Calu3 (cell line): ENCODE results near the gene ZPR1. TPM values are rescaled to one million over a fixed set of nuclear protein-coding genes. Genes with fewer than 3 reads are reported as not detected.

Experiments used
- BruUV-seq: library from RNA; stranded (reverse); fragments of 400-500 nt; replicated peaks from 2 replicates; lab custom pipeline; 2021; lab: Mats Ljungman, UMichigan
- CTCF ChIA-PET: fragments of 300-600 bp; sonication (Branson Sonifier 250); formaldehyde crosslinking; loops from one replicate; lab custom pipeline; 2022; ENCODE audit warnings: antibody characterized with exemption; lab: Charles Lee
- DNase-seq: peaks from one replicate; pipeline ENCODE4 v3.0.0; 2022
- H3K27ac Mint-ChIP-seq: one replicate; pipeline ENCODE4 v1.8.0; 2022; ENCODE audit warnings: mixed read lengths; ENCODE audit not compliant: unreplicated experiment
- H3K27me3 Mint-ChIP-seq: one replicate; pipeline ENCODE4 v1.8.0; 2022; ENCODE audit warnings: mixed read lengths; ENCODE audit not compliant: unreplicated experiment
- H3K36me3 Mint-ChIP-seq: one replicate; pipeline ENCODE4 v1.8.0; 2022; ENCODE audit warnings: mild to moderate bottlenecking, moderate library complexity, mixed read lengths; ENCODE audit not compliant: insufficient read depth, unreplicated experiment
- H3K4me1 Mint-ChIP-seq: one replicate; pipeline ENCODE4 v1.8.0; 2022; ENCODE audit warnings: mild to moderate bottlenecking, low read depth, mixed read lengths; ENCODE audit not compliant: unreplicated experiment
- H3K4me3 Mint-ChIP-seq: one replicate; pipeline ENCODE4 v1.8.0; 2022; ENCODE audit warnings: mild to moderate bottlenecking, low read depth, moderate library complexity, mixed read lengths; ENCODE audit not compliant: unreplicated experiment
- H3K9me3 Mint-ChIP-seq: one replicate; pipeline ENCODE4 v1.8.0; 2022; ENCODE audit warnings: low read depth, mixed read lengths; ENCODE audit not compliant: unreplicated experiment
- CTCF ChIP-seq: fragments of 200-600 bp; IDR thresholded peaks from one replicate; pipeline ENCODE4 v1.8.0; 2022; ENCODE audit warnings: antibody characterized with exemption; ENCODE audit not compliant: unreplicated experiment
- intact Hi-C: fragments of 100-400 bp; cut with micrococcal nuclease; formaldehyde crosslinking; loops from one replicate; pipeline ENCODE4 v1.10.0; 2022; ENCODE audit not compliant: unreplicated experiment
- total RNA-seq: library from RNA; stranded (reverse); gene quantifications from 2 replicates; pipeline ENCODE4 v1.2.3, GENCODE V29; 2022

Gene ZPR1
- total RNA-seq, 1 experiment from 2014 or later, result 34.5 TPM

GRCh38 chr11:116825434-116825833, 37.6 kb upstream of the ZPR1 start:
- CTCF ChIA-PET, result interaction anchor here (0.7 kb wide), 1 partner anchor 114 kb away, joined by 3 read pairs; no protein-coding TSS in a partner anchor
- H3K4me1 Mint-ChIP-seq, result no peaks in the 10 kb centered on the region

GRCh38 chr11:116823031-116823843, 35.4 kb upstream of the ZPR1 start, which contains the start of gene APOA4:
TSS of gene APOA4 (minus strand) at chr11:116823304. CDS start at chr11:116823191, 113 bp downstream.
- intact Hi-C loops, result no loop called here
- DNase-seq, result no peak
- no peaks in the 10 kb centered on the region for H3K4me1 Mint-ChIP-seq
- H3K27ac Mint-ChIP-seq, result no peak within 1 kb of the TSS
- H3K9me3 Mint-ChIP-seq, result no peaks in the 10 kb centered on the region
- CTCF ChIA-PET, result interaction anchor here (0.5 kb wide), 1 partner anchor 405 kb away, joined by 5 read pairs; no protein-coding TSS in a partner anchor
- TF ChIP-seq CTCF, result no peak
- no peaks in the 10 kb centered on the region for H3K36me3 Mint-ChIP-seq
- H3K4me3 Mint-ChIP-seq, result no peak within 1 kb of the TSS
- peaks cover 10% of the 10 kb centered on the region for H3K27me3 Mint-ChIP-seq
- BruUV-seq, result no TSS peak

More at GRCh38 chr11:116825434-116825833, 37.6 kb upstream of the ZPR1 start:
- intact Hi-C loops, result no loop called here
- DNase-seq, result no peak
- no TSS peak for BruUV-seq
- H3K27ac Mint-ChIP-seq, result no peak overlapping the region
- no peak overlapping the region for H3K4me3 Mint-ChIP-seq
- H3K9me3 Mint-ChIP-seq, result no peaks in the 10 kb centered on the region
- TF ChIP-seq CTCF, result no peak
- peaks cover 10% of the 10 kb centered on the region for H3K27me3 Mint-ChIP-seq
- no peaks in the 10 kb centered on the region for H3K36me3 Mint-ChIP-seq

DNA sequence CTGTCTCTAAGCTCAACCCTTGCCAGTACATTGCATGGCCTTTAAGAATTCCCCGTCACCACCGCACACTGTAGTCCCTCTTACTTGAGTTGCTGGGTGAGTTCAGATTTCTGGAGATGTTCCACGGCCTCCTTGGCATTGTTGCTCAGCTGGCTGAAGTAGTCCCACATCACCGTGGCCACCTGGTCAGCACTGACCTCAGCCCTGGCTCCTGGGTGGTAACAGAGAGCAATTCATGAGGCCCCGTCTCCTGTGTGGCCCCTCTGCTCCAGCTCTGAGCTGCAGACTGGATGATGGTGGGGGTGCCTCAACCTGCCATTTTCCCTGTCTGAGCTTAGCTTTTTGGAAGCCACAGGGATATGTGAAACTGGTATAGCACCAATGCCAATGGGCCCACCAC, 34.8 kb upstream of the ZPR1 start:
- TF ChIP-seq CTCF, result no peak
- no TSS peak for BruUV-seq
- no peak overlapping the region for H3K4me3 Mint-ChIP-seq
- no peaks in the 10 kb centered on the region for H3K9me3 Mint-ChIP-seq
- peaks cover 10% of the 10 kb centered on the region for H3K27me3 Mint-ChIP-seq
- no peak for DNase-seq
- H3K27ac Mint-ChIP-seq, result no peak overlapping the region
- no peaks in the 10 kb centered on the region for H3K4me1 Mint-ChIP-seq
- CTCF ChIA-PET, result interaction anchor here (0.5 kb wide), 1 partner anchor 406 kb away, joined by 5 read pairs; no protein-coding TSS in a partner anchor
- no peaks in the 10 kb centered on the region for H3K36me3 Mint-ChIP-seq
- intact Hi-C loops, result no loop called here

- Mint-ChIP-seq H3K9me3 (no peaks in the 10 kb centered on the region), H3K4me1 (no peaks in the 10 kb centered on the region), H3K27me3 (peaks cover 12% of the 10 kb centered on the region), H3K4me3 (no peak overlapping the region), H3K36me3 (no peaks in the 10 kb centered on the region), H3K27ac (no peak overlapping the region)
- no TSS peak for BruUV-seq
- no peak for TF ChIP-seq CTCF
- DNase-seq, result no peak
- CTCF ChIA-PET, result no interaction called here
- intact Hi-C loops, result no loop called here
These were observed 33.5 kb upstream of the ZPR1 start for GRCh38 chr11:116821050-116821918.
